A549 (cell line): Measurements from ENCODE around the gene CHID1. TPM values are rescaled to one million over a fixed set of nuclear protein-coding genes. Genes with fewer than 3 reads are reported as not detected.

ENCODE experiments used
- ATAC-seq, 2 experiments: fragments of 200-7000 bp in 1 of 2; fragments of >200 bp in 1 of 2; cut with Nextera tagmentation in 1 of 2; cut with Tn5 transposase in 1 of 2; 3 replicates each; pipeline versions ENCODE4 v1.8.0 to v1.9.1; 2018 to 2020; ENCODE audit warnings: mild to moderate bottlenecking in 1 of 2, moderate library complexity in 1 of 2
- CTCF ChIA-PET: fragments of 300-600 bp; sonication (Branson Sonifier 250); formaldehyde crosslinking; extraction: SDS; loops from one replicate; lab custom pipeline; 2021; ENCODE audit warnings: antibody characterized with exemption, inconsistent platforms; lab: Yijun Ruan, JAX
- POLR2A ChIA-PET: fragments of 350-600 bp; formaldehyde crosslinking; extraction: SDS; loops from one replicate; lab custom pipeline; 2021; ENCODE audit warnings: antibody characterized with exemption, inconsistent platforms; lab: Yijun Ruan, JAX
- DNase-seq, 2 experiments: peaks; one replicate each; pipeline versions ENCODE4 v3.0.0 to v3.0.0-alpha.2; 2011 to 2016; ENCODE audit warnings: low read depth in 1 of 2, low spot score in 1 of 2
- FAIRE-seq: peaks from 2 replicates; lab custom pipeline; 2011; peaks lifted over from hg19 to GRCh38; lab: Jason Lieb, UNC
- H3K27ac ChIP-seq, 2 experiments: fragments of >200 bp; sonication (Bioruptor Twin); formaldehyde crosslinking; 3 replicates each; pipeline ENCODE4 v1.5.1; 2016 to 2017
- H3K4me1 ChIP-seq: fragments of >200 bp; sonication (Bioruptor Twin); formaldehyde crosslinking; 3 replicates; pipeline ENCODE4 v1.6.1; 2016
- H3K4me2 ChIP-seq: fragments of >200 bp; sonication (Bioruptor Twin); formaldehyde crosslinking; 3 replicates; pipeline ENCODE4 v1.6.1; 2016
- H3K4me3 ChIP-seq: fragments of >200 bp; sonication (Bioruptor Twin); formaldehyde crosslinking; 3 replicates; pipeline ENCODE4 v1.5.1; 2016
- H3K9me3 ChIP-seq: fragments of >200 bp; sonication (Bioruptor Twin); formaldehyde crosslinking; 3 replicates; pipeline ENCODE4 v1.6.1; 2016
- CEBPB ChIP-seq, 2 experiments: fragments of >200 bp in 1 of 2; sonication (Bioruptor Twin) in 1 of 2; formaldehyde crosslinking in 1 of 2; IDR thresholded peaks; 2 replicates each; pipeline ENCODE4 v1.6.1; 2012 to 2016
- ESRRA ChIP-seq: fragments of 150-350 bp; IDR thresholded peaks from 2 replicates; pipeline ENCODE4 v1.6.1; 2014; ENCODE audit warnings: mild to moderate bottlenecking, low read length, borderline replicate concordance
- GATA3 ChIP-seq: IDR thresholded peaks from 2 replicates; pipeline ENCODE4 v1.6.1; 2012; ENCODE audit warnings: borderline replicate concordance
- HOXA7 ChIP-seq: fragments of 250-450 bp; sonication (Bioruptor Pico); IDR thresholded peaks from 2 replicates; pipeline ENCODE4 v1.5.0; 2020; ENCODE audit warnings: mild to moderate bottlenecking, moderate library complexity
- KDM1A ChIP-seq: fragments of 200-600 bp; sonication (generic); IDR thresholded peaks from 2 replicates; pipeline ENCODE4 v1.6.1; 2016; ENCODE audit warnings: low read depth, mild to moderate bottlenecking
- MAFK ChIP-seq: fragments of 450-650 bp; IDR thresholded peaks from 2 replicates; pipeline ENCODE4 v1.6.1; 2014; ENCODE audit not compliant: partially characterized antibody
- MYC ChIP-seq: IDR thresholded peaks from 2 replicates; pipeline ENCODE4 v1.6.1; 2012; ENCODE audit warnings: mild to moderate bottlenecking, inconsistent platforms, low read length, improper control_type of control experiment, borderline replicate concordance
- NPAS2 ChIP-seq: fragments of 250-450 bp; sonication (Bioruptor Pico); IDR thresholded peaks from 2 replicates; pipeline ENCODE4 v1.8.0; 2022; ENCODE audit warnings: mild to moderate bottlenecking, moderate library complexity, borderline replicate concordance
- PHF8 ChIP-seq: fragments of 200-600 bp; sonication (generic); IDR thresholded peaks from 2 replicates; pipeline ENCODE4 v1.6.1; 2016; ENCODE audit warnings: low read depth, mild to moderate bottlenecking, antibody characterized with exemption, moderate library complexity, borderline replicate concordance
- POLR2AphosphoS2 ChIP-seq: conservative IDR thresholded peaks from 2 replicates; pipeline ENCODE4 v1.6.1; 2012; ENCODE audit warnings: low read length, improper control_type of control experiment, inconsistent platforms
- RCOR1 ChIP-seq: fragments of 150-350 bp; IDR thresholded peaks from 2 replicates; pipeline ENCODE4 v1.6.1; 2014; ENCODE audit warnings: antibody characterized with exemption, low read length, low read depth
- RFX5 ChIP-seq: fragments of 450-650 bp; IDR thresholded peaks from 2 replicates; pipeline ENCODE4 v1.7.1; 2014; ENCODE audit warnings: antibody characterized with exemption, mild to moderate bottlenecking, moderate library complexity
- TFCP2L1 ChIP-seq: fragments of 250-450 bp; sonication (Bioruptor Pico); IDR thresholded peaks from 2 replicates; pipeline ENCODE4 v1.5.0; 2021; ENCODE audit warnings: mild to moderate bottlenecking
- ZNF302 ChIP-seq: fragments of 250-450 bp; sonication (Bioruptor Pico); IDR thresholded peaks from 2 replicates; pipeline ENCODE4 v1.9.0; 2021; ENCODE audit warnings: inconsistent platforms, mild to moderate bottlenecking, moderate library complexity
- WGBS: methylation state at CpG from one replicate; pipeline ENCODE4 v1.1.6; 2017; ENCODE audit errors: missing lambda C conversion rate; 5-methylcytosine and 5-hydroxymethylcytosine counted together
- polyA plus RNA-seq, 4 experiments: library from polyadenylated mRNA; depleted of rRNA in 3 of 4; stranded (reverse); fragments of >200 nt; fragmentation: RNase III in 1 of 4; extraction: RNeasy Plus Mini Kit Qiagen cat#74134 plus additional on column Dnase treatment in 1 of 4; gene quantifications; 2 replicates in 3 of 4; 3 replicates in 1 of 4; pipeline ENCODE4 v1.2.3, GENCODE V29; 2011 to 2017
- TF ChIP-seq, protein P1 (sequence below): IDR thresholded peaks from 2 replicates; pipeline ENCODE4 v1.6.1; 2012
- TF ChIP-seq, protein P2 (sequence below): fragments of 450-650 bp; IDR thresholded peaks from 2 replicates; pipeline ENCODE4 v1.6.1; 2014; ENCODE audit warnings: antibody characterized with exemption
- TF ChIP-seq, protein P3 (sequence below): fragments of 150-350 bp; IDR thresholded peaks from 2 replicates; pipeline ENCODE4 v1.6.1; 2014; ENCODE audit warnings: low read depth, mild to moderate bottlenecking, low read length
- TF ChIP-seq, protein P4 (sequence below): fragments of 250-450 bp; sonication (Bioruptor Pico); IDR thresholded peaks from 2 replicates; pipeline ENCODE4 v1.5.0; 2020; ENCODE audit warnings: low read depth, mild to moderate bottlenecking, moderate library complexity
- TF ChIP-seq, protein P5 (sequence below): fragments of 250-450 bp; sonication (Bioruptor Pico); IDR thresholded peaks from 2 replicates; pipeline ENCODE4 v1.5.0; 2021; ENCODE audit warnings: mild to moderate bottlenecking, moderate library complexity, borderline replicate concordance
- TF ChIP-seq, protein P6 (sequence below): IDR thresholded peaks from 2 replicates; pipeline ENCODE4 v1.6.1; 2012
- TF ChIP-seq, protein P7 (sequence below): IDR thresholded peaks from 2 replicates; pipeline ENCODE4 v1.6.1; 2012; ENCODE audit warnings: low read depth, borderline replicate concordance

CHID1 gene
- polyA plus RNA-seq, 2 of the 4 experiments (the other 2 are of a cell fraction) = 53.8 to 70.6 TPM

DNA sequence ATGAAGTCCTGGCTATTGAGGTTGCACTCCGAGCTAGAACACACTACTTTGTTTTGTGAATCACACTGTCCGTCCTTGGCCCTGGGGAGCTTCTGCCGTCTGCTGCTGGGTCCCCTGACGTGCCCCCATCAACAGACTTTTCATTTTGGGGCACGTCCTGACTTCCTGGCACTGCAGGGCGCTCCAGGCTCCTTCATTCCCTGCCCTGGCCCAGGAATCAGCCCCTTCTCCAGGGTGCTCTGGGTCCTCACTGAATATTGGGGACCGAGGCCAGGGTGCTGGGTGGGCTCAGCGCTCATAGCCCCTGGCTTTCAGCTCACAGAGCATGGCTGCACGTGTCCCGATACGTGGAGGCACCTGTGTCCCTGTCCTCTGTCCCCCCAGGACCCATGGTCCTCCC is 45.7 kb downstream of the CHID1 start:
- H3K4me1 ChIP-seq = peaks cover 47% of the 10 kb centered on the region
- WGBS = 71% methylated on average over 7 of the region's 11 CpGs
- POLR2A ChIA-PET = interaction anchor here (0.9 kb wide), 1 partner anchor 625 kb away, joined by 3 read pairs; no protein-coding TSS in a partner anchor
- no peak for DNase-seq
- no peak for TF ChIP-seq ZNF302 (CRISPR knock-in tag)
- TF ChIP-seq GATA3 = no peak
- no peak for TF ChIP-seq RCOR1
- no peak for TF ChIP-seq RFX5
- no peak for TF ChIP-seq CEBPB (IDR thresholded peaks at IDR 0.05)
- no peak for TF ChIP-seq NPAS2 (CRISPR knock-in tag)
- no peak for TF ChIP-seq MAFK
- TF ChIP-seq, protein P1, sequence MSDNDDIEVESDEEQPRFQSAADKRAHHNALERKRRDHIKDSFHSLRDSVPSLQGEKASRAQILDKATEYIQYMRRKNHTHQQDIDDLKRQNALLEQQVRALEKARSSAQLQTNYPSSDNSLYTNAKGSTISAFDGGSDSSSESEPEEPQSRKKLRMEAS = no peak
- no peak for TF ChIP-seq KDM1A
- TF ChIP-seq, protein P2, sequence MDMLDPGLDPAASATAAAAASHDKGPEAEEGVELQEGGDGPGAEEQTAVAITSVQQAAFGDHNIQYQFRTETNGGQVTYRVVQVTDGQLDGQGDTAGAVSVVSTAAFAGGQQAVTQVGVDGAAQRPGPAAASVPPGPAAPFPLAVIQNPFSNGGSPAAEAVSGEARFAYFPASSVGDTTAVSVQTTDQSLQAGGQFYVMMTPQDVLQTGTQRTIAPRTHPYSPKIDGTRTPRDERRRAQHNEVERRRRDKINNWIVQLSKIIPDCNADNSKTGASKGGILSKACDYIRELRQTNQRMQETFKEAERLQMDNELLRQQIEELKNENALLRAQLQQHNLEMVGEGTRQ = no peak
- no peak for TF ChIP-seq MYC
- TF ChIP-seq HOXA7 (CRISPR knock-in tag) = no peak
- no peak for TF ChIP-seq TFCP2L1 (CRISPR knock-in tag)
- TF ChIP-seq, protein P3, sequence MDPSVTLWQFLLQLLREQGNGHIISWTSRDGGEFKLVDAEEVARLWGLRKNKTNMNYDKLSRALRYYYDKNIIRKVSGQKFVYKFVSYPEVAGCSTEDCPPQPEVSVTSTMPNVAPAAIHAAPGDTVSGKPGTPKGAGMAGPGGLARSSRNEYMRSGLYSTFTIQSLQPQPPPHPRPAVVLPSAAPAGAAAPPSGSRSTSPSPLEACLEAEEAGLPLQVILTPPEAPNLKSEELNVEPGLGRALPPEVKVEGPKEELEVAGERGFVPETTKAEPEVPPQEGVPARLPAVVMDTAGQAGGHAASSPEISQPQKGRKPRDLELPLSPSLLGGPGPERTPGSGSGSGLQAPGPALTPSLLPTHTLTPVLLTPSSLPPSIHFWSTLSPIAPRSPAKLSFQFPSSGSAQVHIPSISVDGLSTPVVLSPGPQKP = no peak
- TF ChIP-seq, protein P4, sequence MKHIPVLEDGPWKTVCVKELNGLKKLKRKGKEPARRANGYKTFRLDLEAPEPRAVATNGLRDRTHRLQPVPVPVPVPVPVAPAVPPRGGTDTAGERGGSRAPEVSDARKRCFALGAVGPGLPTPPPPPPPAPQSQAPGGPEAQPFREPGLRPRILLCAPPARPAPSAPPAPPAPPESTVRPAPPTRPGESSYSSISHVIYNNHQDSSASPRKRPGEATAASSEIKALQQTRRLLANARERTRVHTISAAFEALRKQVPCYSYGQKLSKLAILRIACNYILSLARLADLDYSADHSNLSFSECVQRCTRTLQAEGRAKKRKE (CRISPR knock-in tag) = no peak
- TF ChIP-seq PHF8 = no peak
- TF ChIP-seq, all 56 proteins: peak for 0
- Histone ChIP-seq H3K4me3 (no peak overlapping the region), H3K9me3 (no peaks in the 10 kb centered on the region), H3K27ac (no peak overlapping the region), H3K4me2 (no peak overlapping the region)
- ATAC-seq = no peak
- CTCF ChIA-PET = interaction anchor here (2.5 to 5.2 kb wide), 2 partner anchors 10 to 186 kb away, joined by 10 to 25 read pairs; no protein-coding TSS in a partner anchor
- FAIRE-seq = no peak

DNA sequence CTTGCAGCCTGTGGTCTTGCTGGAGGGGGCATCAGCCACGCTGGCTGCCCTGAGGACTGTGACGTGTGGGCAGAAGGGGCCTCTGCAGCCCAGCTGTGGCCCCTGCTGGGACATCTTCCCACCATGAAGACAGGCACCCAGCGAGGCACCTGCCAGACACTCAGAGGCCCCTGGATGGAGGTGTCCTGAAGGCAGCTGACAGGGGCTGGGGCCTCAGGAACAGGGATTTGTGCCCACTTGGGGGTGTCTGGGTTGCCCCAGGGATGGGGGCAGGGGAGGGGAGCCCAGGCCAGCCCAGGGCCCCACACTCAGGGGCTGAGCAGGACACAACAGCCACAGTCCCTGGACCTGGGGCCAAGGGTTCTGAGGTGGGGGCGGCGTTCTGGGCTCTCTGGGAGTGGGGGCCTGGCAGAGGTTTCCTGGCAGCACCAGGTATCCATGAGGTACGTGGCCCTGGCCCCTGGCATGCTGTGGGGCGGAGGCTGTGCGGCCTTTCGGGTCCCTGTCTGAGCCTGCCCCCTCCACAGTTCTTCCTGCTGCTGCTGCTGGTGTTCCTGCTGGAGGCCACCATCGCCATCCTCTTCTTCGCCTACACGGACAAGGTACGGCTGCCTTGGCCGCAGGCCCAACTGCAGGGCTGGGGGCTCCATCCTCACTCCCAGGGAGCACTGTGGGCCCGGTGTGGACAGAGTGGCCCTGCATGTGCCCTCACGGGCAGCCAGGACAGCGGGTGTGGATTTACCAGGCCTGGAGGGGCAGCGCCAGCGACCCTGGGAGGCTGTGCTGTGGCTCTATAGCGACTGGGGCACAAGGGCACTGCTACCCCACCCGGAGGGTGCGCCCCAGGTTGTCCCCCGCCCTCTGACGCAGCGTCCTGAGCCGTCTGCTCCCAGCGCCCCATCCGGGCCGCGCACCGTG is 46.4 kb downstream of the CHID1 start:
- peaks cover 54% of the 10 kb centered on the region for H3K4me1 ChIP-seq
- H3K4me3 ChIP-seq = no peak overlapping the region
- POLR2A ChIA-PET = interaction anchor here (0.9 kb wide), 1 partner anchor 625 kb away, joined by 3 read pairs; no protein-coding TSS in a partner anchor
- peak overlapping the region in 1 of 2 experiments; percentile 17; a peak in 1 of 6 replicates for H3K27ac ChIP-seq
- no peak for DNase-seq
- TF ChIP-seq, protein P5, sequence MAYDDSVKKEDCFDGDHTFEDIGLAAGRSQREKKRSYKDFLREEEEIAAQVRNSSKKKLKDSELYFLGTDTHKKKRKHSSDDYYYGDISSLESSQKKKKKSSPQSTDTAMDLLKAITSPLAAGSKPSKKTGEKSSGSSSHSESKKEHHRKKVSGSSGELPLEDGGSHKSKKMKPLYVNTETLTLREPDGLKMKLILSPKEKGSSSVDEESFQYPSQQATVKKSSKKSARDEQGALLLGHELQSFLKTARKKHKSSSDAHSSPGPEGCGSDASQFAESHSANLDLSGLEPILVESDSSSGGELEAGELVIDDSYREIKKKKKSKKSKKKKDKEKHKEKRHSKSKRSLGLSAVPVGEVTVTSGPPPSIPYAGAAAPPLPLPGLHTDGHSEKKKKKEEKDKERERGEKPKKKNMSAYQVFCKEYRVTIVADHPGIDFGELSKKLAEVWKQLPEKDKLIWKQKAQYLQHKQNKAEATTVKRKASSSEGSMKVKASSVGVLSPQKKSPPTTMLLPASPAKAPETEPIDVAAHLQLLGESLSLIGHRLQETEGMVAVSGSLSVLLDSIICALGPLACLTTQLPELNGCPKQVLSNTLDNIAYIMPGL = no peak
- TF ChIP-seq POLR2AphosphoS2 (0 out of 2 replicates have a peak, but pooled peaks have one; percentile 70), ESRRA (no peak)
- TF ChIP-seq, protein P6, sequence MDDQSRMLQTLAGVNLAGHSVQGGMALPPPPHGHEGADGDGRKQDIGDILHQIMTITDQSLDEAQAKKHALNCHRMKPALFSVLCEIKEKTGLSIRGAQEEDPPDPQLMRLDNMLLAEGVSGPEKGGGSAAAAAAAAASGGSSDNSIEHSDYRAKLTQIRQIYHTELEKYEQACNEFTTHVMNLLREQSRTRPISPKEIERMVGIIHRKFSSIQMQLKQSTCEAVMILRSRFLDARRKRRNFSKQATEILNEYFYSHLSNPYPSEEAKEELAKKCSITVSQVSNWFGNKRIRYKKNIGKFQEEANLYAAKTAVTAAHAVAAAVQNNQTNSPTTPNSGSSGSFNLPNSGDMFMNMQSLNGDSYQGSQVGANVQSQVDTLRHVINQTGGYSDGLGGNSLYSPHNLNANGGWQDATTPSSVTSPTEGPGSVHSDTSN = peak; percentile 57; the same call in 1 of the 2 replicates
- TF ChIP-seq, protein P7, sequence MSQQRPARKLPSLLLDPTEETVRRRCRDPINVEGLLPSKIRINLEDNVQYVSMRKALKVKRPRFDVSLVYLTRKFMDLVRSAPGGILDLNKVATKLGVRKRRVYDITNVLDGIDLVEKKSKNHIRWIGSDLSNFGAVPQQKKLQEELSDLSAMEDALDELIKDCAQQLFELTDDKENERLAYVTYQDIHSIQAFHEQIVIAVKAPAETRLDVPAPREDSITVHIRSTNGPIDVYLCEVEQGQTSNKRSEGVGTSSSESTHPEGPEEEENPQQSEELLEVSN = no peak
- ATAC-seq = peak; percentile 0; a peak in 2 of 6 replicates
- WGBS = 90% methylated on average over 22 of the region's 31 CpGs
- CTCF ChIA-PET = interaction anchor here (0.8 to 5.2 kb wide), 3 partner anchors 9 to 187 kb away, joined by 4 to 25 read pairs (median 10); no protein-coding TSS in a partner anchor
- H3K9me3 ChIP-seq = no peaks in the 10 kb centered on the region
- no peak for FAIRE-seq
- H3K4me2 ChIP-seq = no peak overlapping the region
